Calu3 (cell line): ENCODE data around the gene GRID2. TPM values are rescaled to one million over a fixed set of nuclear protein-coding genes. Genes with fewer than 3 reads are reported as not detected.

Source experiments
- BruUV-seq: library from RNA; stranded (reverse); fragments of 400-500 nt; replicated peaks from 2 replicates; lab custom pipeline; 2021; lab: Mats Ljungman, UMichigan
- CTCF ChIA-PET: fragments of 300-600 bp; sonication (Branson Sonifier 250); formaldehyde crosslinking; loops from one replicate; lab custom pipeline; 2022; ENCODE audit warnings: antibody characterized with exemption; lab: Charles Lee
- DNase-seq: peaks from one replicate; pipeline ENCODE4 v3.0.0; 2022
- H3K27ac Mint-ChIP-seq: one replicate; pipeline ENCODE4 v1.8.0; 2022; ENCODE audit warnings: mixed read lengths; ENCODE audit not compliant: unreplicated experiment
- H3K27me3 Mint-ChIP-seq: one replicate; pipeline ENCODE4 v1.8.0; 2022; ENCODE audit warnings: mixed read lengths; ENCODE audit not compliant: unreplicated experiment
- H3K36me3 Mint-ChIP-seq: one replicate; pipeline ENCODE4 v1.8.0; 2022; ENCODE audit warnings: mild to moderate bottlenecking, moderate library complexity, mixed read lengths; ENCODE audit not compliant: insufficient read depth, unreplicated experiment
- H3K4me1 Mint-ChIP-seq: one replicate; pipeline ENCODE4 v1.8.0; 2022; ENCODE audit warnings: mild to moderate bottlenecking, low read depth, mixed read lengths; ENCODE audit not compliant: unreplicated experiment
- H3K4me3 Mint-ChIP-seq: one replicate; pipeline ENCODE4 v1.8.0; 2022; ENCODE audit warnings: mild to moderate bottlenecking, low read depth, moderate library complexity, mixed read lengths; ENCODE audit not compliant: unreplicated experiment
- H3K9me3 Mint-ChIP-seq: one replicate; pipeline ENCODE4 v1.8.0; 2022; ENCODE audit warnings: low read depth, mixed read lengths; ENCODE audit not compliant: unreplicated experiment
- CTCF ChIP-seq: fragments of 200-600 bp; IDR thresholded peaks from one replicate; pipeline ENCODE4 v1.8.0; 2022; ENCODE audit warnings: antibody characterized with exemption; ENCODE audit not compliant: unreplicated experiment
- intact Hi-C: fragments of 100-400 bp; cut with micrococcal nuclease; formaldehyde crosslinking; loops from one replicate; pipeline ENCODE4 v1.10.0; 2022; ENCODE audit not compliant: unreplicated experiment
- total RNA-seq: library from RNA; stranded (reverse); gene quantifications from 2 replicates; pipeline ENCODE4 v1.2.3, GENCODE V29; 2022

Gene GRID2
- total RNA-seq, 1 experiment from 2014 or later = not detected

- intact Hi-C loops = no loop called here
- no peaks in the 10 kb centered on the region for H3K9me3 Mint-ChIP-seq
- no peaks in the 10 kb centered on the region for H3K4me1 Mint-ChIP-seq
- no peak for TF ChIP-seq CTCF
- no TSS peak for BruUV-seq
- H3K36me3 Mint-ChIP-seq = no peaks in the 10 kb centered on the region
- no peak overlapping the region for H3K27ac Mint-ChIP-seq
- no peaks in the 10 kb centered on the region for H3K27me3 Mint-ChIP-seq
- CTCF ChIA-PET = interaction anchor here (0.7 kb wide), 1 partner anchor 21 kb away, joined by 7 read pairs; no protein-coding TSS in a partner anchor
- H3K4me3 Mint-ChIP-seq = no peak overlapping the region
- DNase-seq = no peak
Observed at GRCh38 chr4:92646826-92647225, 343.1 kb downstream of the GRID2 start.

DNA sequence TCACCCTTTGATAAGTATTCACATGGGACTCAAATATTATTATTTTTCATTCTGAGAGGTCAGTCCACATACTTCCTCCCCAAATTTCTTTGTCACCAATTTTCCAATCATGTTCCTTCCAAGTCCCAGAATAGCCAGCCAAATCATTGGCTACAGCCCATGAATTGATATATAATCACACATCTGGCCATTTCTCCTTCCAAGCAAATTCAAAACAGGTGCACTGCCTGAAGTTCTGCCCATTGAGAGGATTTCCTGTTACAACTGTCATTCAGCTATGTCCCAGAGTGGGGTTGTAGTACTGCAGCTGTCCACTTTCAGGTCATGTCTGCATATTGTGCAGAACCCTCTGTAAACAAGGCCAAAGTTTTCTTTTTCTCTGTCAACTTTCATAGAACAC is 347.8 kb downstream of the GRID2 start:
- BruUV-seq = no TSS peak
- no peaks in the 10 kb centered on the region for H3K9me3 Mint-ChIP-seq
- no peak for TF ChIP-seq CTCF
- no peak overlapping the region for H3K27ac Mint-ChIP-seq
- CTCF ChIA-PET = no interaction called here
- DNase-seq = no peak
- H3K4me1 Mint-ChIP-seq = no peaks in the 10 kb centered on the region
- intact Hi-C loops = no loop called here
- no peak overlapping the region for H3K4me3 Mint-ChIP-seq
- no peaks in the 10 kb centered on the region for H3K27me3 Mint-ChIP-seq
- no peaks in the 10 kb centered on the region for H3K36me3 Mint-ChIP-seq

- Mint-ChIP-seq H3K4me3 (no peak overlapping the region), H3K27me3 (no peaks in the 10 kb centered on the region), H3K9me3 (no peaks in the 10 kb centered on the region), H3K27ac (no peak overlapping the region), H3K4me1 (no peaks in the 10 kb centered on the region), H3K36me3 (no peaks in the 10 kb centered on the region)
- no peak for DNase-seq
- CTCF ChIA-PET = no interaction called here
- intact Hi-C loops = no loop called here
- no TSS peak for BruUV-seq
- TF ChIP-seq CTCF = no peak
Observed at GRCh38 chr4:92654084-92654483, 350.3 kb downstream of the GRID2 start.

DNA sequence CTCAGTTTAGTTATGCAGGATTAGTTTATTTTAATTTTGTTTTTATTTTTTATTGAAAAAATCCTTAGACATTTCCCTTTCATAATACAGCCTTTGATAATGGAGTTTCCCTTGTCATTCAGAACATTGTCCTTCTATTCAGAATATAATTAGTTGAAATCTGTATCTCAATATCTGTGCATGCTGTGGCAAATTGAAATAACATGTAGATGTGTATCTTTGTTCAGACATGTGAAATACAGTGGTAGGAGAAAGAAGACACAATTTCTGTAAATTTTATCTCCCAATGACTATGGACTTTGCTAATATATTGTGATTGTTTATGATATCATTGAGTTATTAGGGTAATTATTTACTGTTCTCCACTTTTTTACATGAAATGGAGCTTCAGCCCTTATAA is 353.9 kb downstream of the GRID2 start:
- H3K4me3 Mint-ChIP-seq = no peak overlapping the region
- no peak for TF ChIP-seq CTCF
- CTCF ChIA-PET = no interaction called here
- H3K4me1 Mint-ChIP-seq = no peaks in the 10 kb centered on the region
- BruUV-seq = no TSS peak
- no peaks in the 10 kb centered on the region for H3K36me3 Mint-ChIP-seq
- H3K9me3 Mint-ChIP-seq = no peaks in the 10 kb centered on the region
- no peak for DNase-seq
- H3K27me3 Mint-ChIP-seq = no peaks in the 10 kb centered on the region
- H3K27ac Mint-ChIP-seq = no peak overlapping the region
- intact Hi-C loops = no loop called here
